IPS-18c (cell line): ENCODE measurements around the gene TMEM267.
"Not testable (repeated sequence)": the region's sequence is repeated elsewhere in the genome, so short reads cannot be mapped to it uniquely, and the experiment has no call there.

Source experiments
- H3K4me3 ChIP-seq: 2 replicates; pipeline ENCODE4 v1.7.0; 2013; ENCODE audit warnings: low read depth, mild to moderate bottlenecking, low read length, moderate library complexity; ENCODE audit not compliant: insufficient read depth
- H3K9me3 ChIP-seq: one replicate; pipeline ENCODE4 v1.6.1; 2013; ENCODE audit warnings: mild to moderate bottlenecking, low read length, moderate library complexity; ENCODE audit not compliant: control insufficient read depth, insufficient read depth

The TMEM267 gene

GRCh38 chr5:43469671-43470391, 13.8 kb downstream of the TMEM267 start:
- Histone ChIP-seq H3K9me3 (no peaks in the 10 kb centered on the region), H3K4me3 (no peak overlapping the region)

- Histone ChIP-seq H3K4me3 (no peak overlapping the region), H3K9me3 (no peaks in the 10 kb centered on the region)
Observed at GRCh38 chr5:43467100-43467499, 16.6 kb downstream of the TMEM267 start.

DNA sequence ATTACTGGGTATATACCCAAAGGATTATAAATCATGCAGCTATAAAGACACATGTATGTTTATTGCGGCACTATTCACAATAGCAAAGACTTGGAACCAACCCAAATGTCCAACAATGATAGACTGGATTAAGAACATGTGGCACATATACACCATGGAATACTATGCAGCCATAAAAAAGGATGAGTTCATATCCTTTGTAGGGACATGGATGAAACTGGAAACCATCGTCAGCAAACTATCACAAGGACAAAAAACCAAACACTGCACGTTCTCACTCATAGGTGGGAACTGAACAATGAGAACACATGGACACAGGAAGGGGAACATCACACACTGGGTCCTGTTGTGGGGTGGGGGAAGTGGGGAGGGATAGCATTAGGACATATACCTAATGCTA, 18.2 kb downstream of the TMEM267 start:
- not testable (repeated sequence) for H3K4me3 ChIP-seq, H3K9me3 ChIP-seq

DNA sequence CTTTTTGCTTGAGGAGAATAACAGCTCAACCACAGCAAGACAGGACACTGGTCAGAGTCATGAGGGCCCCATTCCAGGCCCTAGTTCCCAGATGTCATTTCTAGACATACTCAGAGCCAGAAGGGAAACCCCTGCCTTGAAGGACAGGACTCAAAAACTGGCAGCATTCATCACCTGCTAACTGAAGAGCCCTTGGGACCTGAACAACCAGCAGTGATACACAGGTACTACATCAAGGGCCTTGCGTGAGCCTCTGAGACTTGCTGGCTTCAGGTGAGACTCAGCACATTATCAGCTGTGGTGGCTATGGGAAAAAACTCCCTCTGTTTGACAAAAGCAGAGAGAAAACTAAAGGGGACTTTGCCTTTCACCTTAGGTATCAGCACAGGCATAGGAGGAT, 22.6 kb downstream of the TMEM267 start:
- H3K9me3 ChIP-seq, result peaks cover 2% of the 10 kb centered on the region
- H3K4me3 ChIP-seq, result no peak overlapping the region

- H3K9me3 ChIP-seq, result peaks cover 2% of the 10 kb centered on the region
- H3K4me3 ChIP-seq, result no peak overlapping the region
Observed at GRCh38 chr5:43456556-43456955, 27.1 kb downstream of the TMEM267 start.

- not testable (repeated sequence) for H3K9me3 ChIP-seq, H3K4me3 ChIP-seq
Observed at GRCh38 chr5:43441575-43441974, 42.1 kb downstream of the TMEM267 start.

DNA sequence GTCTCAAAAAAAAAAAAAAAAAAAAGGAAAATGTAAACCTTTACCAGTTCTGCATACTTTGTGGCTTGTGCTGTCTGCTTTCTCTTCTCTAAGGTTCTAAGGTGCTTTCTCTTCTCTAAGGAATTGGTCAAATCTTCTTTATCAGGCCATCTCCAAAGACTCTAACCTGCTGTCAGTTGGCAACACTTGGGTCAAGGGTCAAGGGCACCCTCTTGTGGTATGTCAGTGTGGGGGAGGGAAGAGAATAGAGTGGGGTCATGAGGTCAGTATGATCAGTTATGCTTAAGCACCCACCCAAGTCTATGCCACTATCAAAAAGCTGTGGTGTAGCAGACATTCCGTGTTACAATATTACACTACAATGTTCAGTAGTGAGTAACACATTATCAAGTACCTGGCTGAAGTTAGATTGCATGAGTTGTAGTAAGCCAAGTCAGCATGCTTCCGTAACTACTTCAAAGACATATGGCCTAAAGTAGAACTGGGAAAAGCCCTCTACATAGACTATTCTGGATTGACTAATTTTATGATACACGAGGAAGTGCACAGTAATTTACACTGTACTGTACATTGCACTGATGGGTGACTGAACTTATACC, 46.5 kb downstream of the TMEM267 start:
- Histone ChIP-seq H3K9me3 (no peaks in the 10 kb centered on the region), H3K4me3 (no peak overlapping the region)

DNA sequence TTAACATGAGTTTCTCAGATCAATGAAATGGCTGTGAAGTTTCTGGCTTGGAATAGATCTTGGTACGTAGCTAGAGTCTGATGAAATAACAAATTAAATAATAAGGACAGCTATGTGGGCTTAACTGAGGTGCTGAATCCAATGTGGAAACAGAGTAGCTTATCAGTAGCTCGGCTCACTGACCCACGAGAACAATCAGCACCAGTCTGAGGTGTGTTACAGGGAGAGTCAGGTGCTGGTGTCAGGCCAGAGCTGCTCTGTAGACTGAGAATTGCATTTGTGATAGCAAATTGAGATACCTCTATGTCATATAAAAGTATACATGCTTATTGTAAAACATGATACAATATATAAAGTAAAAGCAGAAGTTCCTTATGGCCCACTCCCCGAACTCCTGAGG, 50.3 kb downstream of the TMEM267 start:
- Histone ChIP-seq H3K4me3 (no peak overlapping the region), H3K9me3 (peaks cover 4% of the 10 kb centered on the region)

- Histone ChIP-seq H3K4me3 (no peak overlapping the region), H3K9me3 (peaks cover 4% of the 10 kb centered on the region)
Observed at GRCh38 chr5:43432486-43433375, 50.9 kb downstream of the TMEM267 start.

DNA sequence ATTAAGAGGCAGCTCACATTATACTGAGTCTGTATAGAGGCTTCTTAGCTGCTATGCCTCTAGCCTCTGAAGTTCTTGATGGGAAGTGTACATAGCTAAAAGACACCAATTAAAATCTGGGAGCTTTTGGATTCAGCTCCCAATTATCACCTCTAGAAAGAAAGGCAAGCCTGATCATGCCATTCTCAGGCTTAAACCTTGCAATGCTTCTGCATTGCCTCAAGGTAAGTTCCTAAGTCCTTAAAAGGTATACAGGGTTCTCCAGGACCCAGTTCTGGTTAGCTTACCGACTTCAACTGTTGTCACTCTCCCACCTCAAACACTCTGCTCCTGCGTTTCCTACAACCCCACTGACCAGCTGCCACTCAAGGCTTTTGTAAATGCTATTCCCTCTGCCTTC, 54.0 kb downstream of the TMEM267 start:
- peaks cover 4% of the 10 kb centered on the region for H3K9me3 ChIP-seq
- H3K4me3 ChIP-seq, result no peak overlapping the region

- Histone ChIP-seq H3K4me3 (no peak overlapping the region), H3K9me3 (peaks cover 4% of the 10 kb centered on the region)
Observed at GRCh38 chr5:43429016-43429415, 54.6 kb downstream of the TMEM267 start.

DNA sequence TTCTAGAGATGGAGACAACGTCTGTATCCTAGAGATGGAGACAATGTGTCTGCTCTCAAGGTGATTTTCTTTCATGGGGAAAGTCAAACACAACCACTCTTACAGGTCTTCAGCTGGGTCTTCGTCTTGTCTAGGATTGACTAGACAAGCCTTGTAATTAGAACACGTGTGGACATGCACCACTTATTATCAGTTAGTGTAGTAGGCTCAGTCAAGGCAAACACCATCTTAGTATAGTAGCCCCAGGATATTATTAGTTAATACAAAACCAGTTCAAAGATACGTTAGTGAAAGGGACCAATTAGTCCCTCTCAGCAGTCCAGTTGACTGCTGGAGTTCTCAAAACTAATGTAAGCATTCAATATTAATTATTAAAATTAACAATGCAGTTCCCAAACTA, 56.4 kb downstream of the TMEM267 start:
- Histone ChIP-seq H3K4me3 (no peak overlapping the region), H3K9me3 (peaks cover 4% of the 10 kb centered on the region)

- no peaks in the 10 kb centered on the region for H3K9me3 ChIP-seq
- H3K4me3 ChIP-seq, result no peak overlapping the region
Observed at GRCh38 chr5:43425983-43426382, 57.7 kb downstream of the TMEM267 start.

DNA sequence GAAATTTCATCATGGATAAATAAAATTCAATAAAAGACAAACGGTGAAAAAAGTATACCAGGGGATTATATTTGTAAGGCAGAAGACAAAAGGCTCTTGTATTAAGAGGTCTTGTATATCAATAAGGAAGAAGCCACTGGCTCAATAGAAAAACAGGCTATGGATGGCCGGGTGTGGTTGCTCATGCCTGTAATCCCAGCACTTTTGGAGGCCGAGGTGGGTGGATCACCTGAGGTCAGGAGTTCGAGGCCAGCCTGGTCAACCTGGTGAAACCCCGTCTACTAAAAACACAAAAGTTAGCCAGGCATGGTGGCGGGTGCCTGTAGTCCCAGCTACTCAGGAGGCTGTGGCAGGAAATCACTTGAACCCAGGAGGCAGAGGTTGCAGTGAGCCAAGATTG, 60.6 kb downstream of the TMEM267 start:
- not testable (repeated sequence) for H3K4me3 ChIP-seq, H3K9me3 ChIP-seq

DNA sequence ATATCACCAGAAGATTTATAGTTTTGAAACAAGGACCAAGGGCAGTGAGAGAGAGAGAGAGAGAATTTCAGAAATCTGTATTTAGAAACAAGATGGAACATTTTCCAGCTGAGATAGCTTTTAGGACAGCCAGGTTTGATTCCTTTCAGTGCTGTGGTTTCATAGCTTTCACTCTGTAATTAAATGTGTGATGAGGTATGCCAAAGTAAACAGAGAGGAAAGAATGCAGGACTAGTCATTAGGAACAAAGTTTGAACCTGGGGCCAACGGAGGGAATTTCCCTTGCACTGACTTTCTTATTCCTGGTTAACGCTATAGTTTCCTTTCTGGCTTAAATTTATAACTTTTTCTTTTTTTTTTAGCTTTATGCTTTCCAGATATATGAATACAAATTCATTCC, 61.5 kb downstream of the TMEM267 start:
- no peaks in the 10 kb centered on the region for H3K9me3 ChIP-seq
- H3K4me3 ChIP-seq, result no peak overlapping the region

DNA sequence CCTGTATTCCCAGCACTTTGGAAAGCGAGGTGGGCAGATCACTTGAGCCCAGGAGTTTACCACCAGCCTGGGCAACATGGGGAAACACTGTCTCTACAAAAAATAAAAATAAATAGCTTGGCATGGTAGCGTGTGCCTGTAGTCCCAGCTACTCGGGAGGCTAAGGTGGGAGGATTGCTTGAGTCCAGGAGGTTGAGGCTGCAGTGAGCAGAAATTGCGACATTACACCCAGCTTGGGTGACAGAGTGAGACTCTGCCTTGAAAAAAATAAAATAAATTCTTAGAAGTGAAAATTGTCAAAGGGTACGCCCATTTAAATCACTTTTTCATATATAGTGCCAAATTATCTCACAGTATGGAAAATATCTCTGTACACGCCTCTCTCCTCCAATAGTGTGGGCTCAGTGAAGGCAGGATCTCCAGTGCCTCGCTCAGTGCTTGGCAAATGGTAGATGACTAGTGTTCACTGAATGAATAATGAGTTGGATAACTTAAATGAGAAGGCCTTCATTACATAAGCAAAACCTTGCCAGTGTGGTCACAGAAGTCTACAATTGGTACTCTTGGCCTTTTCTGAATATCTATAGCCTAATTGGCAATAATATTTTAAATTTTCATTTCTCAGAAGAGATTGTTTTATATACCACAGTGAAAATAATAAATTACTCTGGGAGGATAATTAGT, 62.1 kb downstream of the TMEM267 start:
- Histone ChIP-seq H3K9me3 (no peaks in the 10 kb centered on the region), H3K4me3 (no peak overlapping the region)

GRCh38 chr5:43420241-43420640, 63.4 kb downstream of the TMEM267 start:
- H3K9me3 ChIP-seq, result no peaks in the 10 kb centered on the region
- no peak overlapping the region for H3K4me3 ChIP-seq
